GM18505 (cell line): ENCODE results near the gene SRGAP2B.
"Not testable (repeated sequence)": the region's sequence is repeated elsewhere in the genome, so short reads cannot be mapped to it uniquely, and the experiment has no call there.

Experiments
- ATAC-seq: cut with Tn5 transposase; IDR thresholded peaks from one replicate; pipeline ENCODE4 v1.9.1; 2021; ENCODE audit not compliant: unreplicated experiment

The SRGAP2B gene

GRCh38 chr1:145095284-145096057 lies at the start of gene SRGAP2B, which contains the start of gene FAM72D:
TSS of gene SRGAP2B (minus strand) at chr1:145095328. CDS start at chr1:145092901, 2,427 bp downstream.
TSS of gene FAM72D (plus strand) at chr1:145095974. CDS start at chr1:145096848, 874 bp downstream.
- ATAC-seq: peak; percentile 80

GRCh38 chr1:145144264-145144913 lies 49.3 kb upstream of the SRGAP2B start:
- not testable (repeated sequence) for ATAC-seq

GRCh38 chr1:145140549-145140948 lies 45.4 kb upstream of the SRGAP2B start:
- ATAC-seq: not testable (repeated sequence)

DNA sequence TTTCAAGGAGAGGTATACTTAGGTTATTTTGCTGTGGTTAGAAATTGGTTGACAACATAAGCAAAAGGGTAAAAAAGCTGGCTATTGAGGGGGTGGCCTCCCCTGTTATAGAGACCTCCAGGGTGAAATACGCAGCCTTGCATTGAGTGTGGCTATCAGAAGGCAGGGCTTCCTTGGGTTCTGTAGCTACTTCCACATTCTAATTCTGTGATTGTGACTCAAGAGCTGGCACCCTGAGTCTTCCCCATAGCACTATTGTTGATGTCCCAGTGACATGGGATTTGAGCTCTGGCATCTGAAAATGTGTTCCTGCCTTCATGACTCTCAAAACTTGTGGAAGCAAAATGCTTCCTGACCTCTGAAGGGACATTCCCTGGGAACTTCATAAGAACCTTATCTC lies 39.3 kb upstream of the SRGAP2B start:
- not testable (repeated sequence) for ATAC-seq

- ATAC-seq: not testable (repeated sequence)
These were observed 33.8 kb upstream of the SRGAP2B start for GRCh38 chr1:145128697-145129469.

DNA sequence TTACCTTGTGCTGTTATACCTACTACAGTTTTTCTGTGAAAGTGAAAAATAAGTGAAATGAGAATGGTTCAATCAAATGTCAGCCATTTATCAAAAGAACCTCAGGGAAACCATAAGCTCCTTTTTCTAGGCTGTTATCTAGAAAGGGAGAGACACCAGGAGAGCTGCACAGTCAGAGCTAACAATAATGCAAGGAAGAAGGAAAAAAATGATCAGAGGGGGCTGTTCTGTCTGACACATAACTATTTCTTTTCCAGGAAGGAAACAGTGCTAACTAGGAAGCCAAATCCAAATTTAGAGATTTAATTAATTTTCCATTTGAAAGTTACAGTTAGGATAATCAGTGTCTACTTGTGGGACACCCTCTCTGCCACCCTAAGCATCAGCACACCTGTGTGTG lies 32.0 kb upstream of the SRGAP2B start:
- not testable (repeated sequence) for ATAC-seq

DNA sequence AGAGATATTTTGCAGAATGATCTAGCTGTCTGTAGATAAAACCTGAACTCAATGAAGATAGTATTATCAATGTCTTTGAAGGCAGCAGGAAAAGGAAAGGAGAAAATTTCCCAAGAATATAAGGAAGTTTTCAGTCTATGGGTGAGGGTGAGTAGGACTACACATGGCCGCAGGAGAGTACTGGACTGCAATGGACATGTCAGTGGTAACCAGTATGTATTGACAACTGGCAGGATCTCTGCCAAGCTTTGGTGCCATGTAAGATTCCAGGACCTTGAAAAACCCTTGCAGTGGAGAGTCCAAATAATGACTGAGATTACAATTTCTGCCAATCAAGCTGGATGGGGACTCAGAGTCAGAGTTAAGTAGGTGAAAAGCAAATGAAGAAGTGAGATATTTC lies 30.0 kb upstream of the SRGAP2B start:
- not testable (repeated sequence) for ATAC-seq

DNA sequence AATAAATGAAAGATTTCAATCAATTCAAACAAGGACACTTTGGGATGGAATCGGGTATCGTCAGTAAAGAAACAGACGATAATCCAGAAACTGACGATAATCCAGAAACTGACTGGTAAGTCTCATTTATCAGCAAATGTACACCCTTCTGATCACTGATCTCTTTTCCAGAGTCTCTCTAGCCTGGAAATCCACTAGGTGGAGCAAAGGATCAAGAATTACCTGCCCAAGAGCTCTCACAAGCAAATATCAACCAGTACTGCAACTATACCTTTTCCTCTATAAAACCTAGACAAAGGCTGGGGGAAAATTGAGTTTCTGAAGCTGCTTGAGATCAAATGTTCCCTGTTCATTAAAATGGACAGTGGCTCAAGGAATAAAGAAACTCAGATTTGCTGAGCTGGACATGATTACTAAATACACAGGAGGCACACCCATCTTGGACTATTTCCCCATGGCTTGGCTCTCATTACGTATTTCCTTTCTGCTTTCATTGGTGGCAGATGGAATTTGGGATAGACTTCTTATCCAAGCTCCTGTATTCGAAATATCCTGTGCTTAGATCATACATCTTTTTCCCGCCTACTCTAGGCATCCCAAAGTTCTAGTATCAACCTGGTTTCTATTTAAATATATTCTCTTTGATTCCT lies 29.0 kb upstream of the SRGAP2B start:
- ATAC-seq: not testable (repeated sequence)

- ATAC-seq: not testable (repeated sequence)
These were observed 27.9 kb upstream of the SRGAP2B start for GRCh38 chr1:145123062-145123395.

- not testable (repeated sequence) for ATAC-seq
These were observed 27.4 kb upstream of the SRGAP2B start for GRCh38 chr1:145122344-145123061.

DNA sequence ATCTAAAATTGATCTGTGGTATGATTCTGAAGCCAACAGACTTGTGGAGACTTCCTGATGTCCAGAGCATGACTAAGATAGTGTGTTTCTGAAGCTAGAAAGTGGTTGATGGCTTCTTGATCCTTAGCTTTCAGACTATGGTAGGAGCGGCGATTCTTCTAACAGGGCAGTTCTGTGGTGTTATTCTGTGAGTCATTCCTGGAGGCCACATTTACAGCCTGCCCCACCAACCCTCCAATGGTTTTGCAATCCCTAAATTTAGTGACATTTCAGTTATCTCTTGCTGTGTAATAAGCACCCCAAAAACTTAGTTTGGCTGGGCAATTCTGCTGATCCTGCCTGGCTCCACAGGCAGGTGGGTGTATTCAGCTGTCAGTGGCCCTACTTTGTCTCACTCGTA lies 24.7 kb upstream of the SRGAP2B start:
- ATAC-seq: not testable (repeated sequence)

- not testable (repeated sequence) for ATAC-seq
These were observed 20.7 kb upstream of the SRGAP2B start for GRCh38 chr1:145115587-145116493.

DNA sequence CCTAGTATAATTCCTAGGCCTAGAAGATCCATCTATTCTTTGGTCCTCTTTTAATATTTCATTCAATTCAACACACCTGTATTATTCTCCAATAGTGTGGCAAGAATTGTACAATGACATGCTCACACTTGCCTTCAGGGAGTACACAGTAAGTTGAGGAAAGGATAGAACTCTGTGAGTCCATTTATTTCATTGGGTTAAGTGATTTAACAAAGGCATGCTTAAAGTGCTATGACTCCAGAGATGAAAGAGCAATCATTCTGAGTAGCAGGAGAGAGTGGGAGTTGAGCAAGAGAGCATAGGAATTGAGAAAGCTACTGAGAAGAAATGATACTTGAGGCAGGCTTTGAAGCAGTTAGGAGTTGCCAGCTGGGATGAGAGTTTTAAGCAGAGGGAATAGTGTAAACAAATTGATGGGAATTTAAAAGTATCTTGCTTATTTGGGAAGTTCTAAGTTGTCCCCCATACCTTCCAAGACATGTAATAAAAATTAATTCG lies 19.5 kb upstream of the SRGAP2B start:
- not testable (repeated sequence) for ATAC-seq

GRCh38 chr1:145112703-145113102 lies 17.6 kb upstream of the SRGAP2B start:
- ATAC-seq: not testable (repeated sequence)

GRCh38 chr1:145111674-145112073 lies 16.5 kb upstream of the SRGAP2B start:
- ATAC-seq: not testable (repeated sequence)

DNA sequence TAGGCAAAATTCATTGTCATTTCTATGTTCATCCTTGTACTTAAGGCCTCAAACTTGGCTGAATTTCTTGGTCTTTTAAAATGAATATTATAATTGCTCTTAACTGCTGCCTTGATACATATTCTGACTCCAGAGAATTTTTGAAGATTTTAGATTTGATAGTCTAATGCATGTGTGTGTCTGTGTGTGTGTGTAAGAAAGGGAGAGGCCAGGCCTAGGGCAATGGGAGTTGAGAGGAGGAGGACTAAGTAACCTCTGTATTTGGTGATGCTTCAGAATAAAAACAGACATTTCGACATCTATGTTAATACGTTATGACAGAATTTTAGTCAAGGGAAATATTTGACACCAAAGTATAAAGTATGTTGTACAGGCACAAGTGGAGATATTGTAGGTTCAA lies 8.2 kb upstream of the SRGAP2B start:
- ATAC-seq: not testable (repeated sequence)

DNA sequence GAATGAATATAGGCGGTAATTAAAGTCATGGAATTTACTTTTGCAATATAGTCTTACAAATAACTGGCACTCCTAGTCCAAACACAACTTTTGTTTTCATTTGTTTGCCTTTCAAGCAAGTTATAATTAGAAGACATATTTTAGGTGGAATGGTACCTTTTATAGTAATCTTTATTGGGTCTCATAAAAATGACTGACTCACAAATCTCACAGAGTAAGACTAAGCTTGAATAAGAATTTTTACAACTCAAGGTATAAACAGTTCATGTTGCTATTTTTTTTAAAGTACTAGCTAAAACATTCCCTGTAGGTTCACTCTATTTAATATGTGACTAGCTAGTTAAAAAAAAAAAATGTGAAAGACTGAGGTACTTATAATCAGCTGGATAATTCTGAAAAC lies 6.6 kb upstream of the SRGAP2B start:
- ATAC-seq: not testable (repeated sequence)

DNA sequence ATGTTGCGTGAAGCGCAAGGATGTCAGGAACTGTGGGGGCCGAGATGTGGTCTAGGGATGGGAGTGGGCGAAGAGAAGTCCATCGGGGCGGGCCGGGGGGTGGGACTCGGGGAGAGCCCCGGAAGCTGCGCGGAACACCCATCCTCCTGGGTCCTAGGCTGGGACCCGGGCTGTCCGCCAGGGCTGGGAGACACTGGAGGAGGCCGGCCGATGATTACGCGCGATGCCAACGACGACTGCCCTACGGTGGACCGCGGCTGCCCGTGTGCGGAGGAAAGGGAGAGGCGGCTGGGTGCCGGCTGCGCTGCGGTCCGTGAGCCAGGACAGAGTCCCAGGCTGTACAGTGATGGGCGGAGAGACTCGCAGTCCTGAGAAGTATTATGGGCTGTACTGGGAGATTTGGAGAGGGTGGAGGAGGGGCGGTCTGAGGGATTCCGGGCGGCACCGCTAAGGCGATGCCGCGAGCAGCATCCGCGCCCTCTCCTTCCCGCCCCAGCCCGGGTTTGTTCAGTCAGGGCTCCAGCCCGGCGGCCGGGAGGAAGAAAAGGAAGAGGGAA lies 395 bp downstream of the SRGAP2B start:
- ATAC-seq: peak; percentile 7
